ENCODE measurements around the gene WNT2B.
A peak's percentile ranks its signal among the peaks of the same experiment; 100 is the strongest.

Gene WNT2B

GRCh38 chr1:112549590-112549989 lies 40.8 kb downstream of the WNT2B start:
- H3K4me3 Mint-ChIP-seq: no peak overlapping the region
- H3K36me3 Mint-ChIP-seq (ENCODE audit: low read depth): peaks cover 10% of the 10 kb centered on the region
- no peaks in the 10 kb centered on the region for H3K27me3 Mint-ChIP-seq

DNA sequence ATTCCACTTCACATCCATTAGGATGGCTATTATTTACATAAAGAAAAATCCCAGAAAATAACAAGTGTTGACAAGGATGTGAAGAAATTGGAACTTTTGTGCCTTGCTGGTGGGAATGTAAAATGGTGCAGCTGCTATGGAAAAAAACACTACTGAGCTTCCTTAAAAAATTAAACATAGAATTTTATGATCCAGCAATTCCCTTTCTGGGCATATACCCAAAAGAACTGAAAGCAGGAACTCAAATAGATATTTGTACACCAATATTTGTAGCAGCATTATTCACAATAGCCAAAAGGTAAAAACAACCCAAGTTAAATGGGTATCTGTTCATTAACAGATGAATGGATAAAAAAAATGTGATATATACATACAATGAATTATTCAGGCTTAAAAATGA lies 45.6 kb downstream of the WNT2B start:
- H3K27ac Mint-ChIP-seq: no peak overlapping the region
- H3K4me1 Mint-ChIP-seq (ENCODE audit: low read depth): peaks cover 4% of the 10 kb centered on the region
- no peaks in the 10 kb centered on the region for H3K27me3 Mint-ChIP-seq
- H3K36me3 Mint-ChIP-seq (ENCODE audit: low read depth): peaks cover 16% of the 10 kb centered on the region
- H3K4me3 Mint-ChIP-seq: no peak overlapping the region
- no peak for DNase-seq
- no peaks in the 10 kb centered on the region for H3K9me3 Mint-ChIP-seq

More at GRCh38 chr1:112549590-112549989, 40.8 kb downstream of the WNT2B start:
- Mint-ChIP-seq H3K9me3 (no peaks in the 10 kb centered on the region), H3K4me1 (ENCODE audit: low read depth) (no peaks in the 10 kb centered on the region), H3K27ac (no peak overlapping the region)
- DNase-seq: no peak

DNA sequence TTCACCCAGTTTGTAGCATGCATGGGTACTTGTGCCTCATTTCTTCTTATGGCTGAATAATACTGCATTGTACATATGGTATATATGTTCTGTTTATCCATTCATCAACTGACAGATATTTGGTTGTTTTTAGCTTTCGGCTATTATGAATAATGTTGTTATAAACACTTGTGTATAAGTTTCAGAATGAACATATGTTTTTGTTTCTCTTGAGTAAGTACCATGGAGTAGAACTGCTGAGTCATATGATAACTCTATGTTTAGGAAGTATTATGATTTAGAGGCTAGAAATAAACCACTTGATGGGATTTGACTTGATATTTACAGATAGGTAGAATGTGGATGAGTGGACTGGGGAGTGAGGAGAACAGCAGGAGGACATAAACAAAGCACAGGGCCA lies 48.6 kb downstream of the WNT2B start:
- Mint-ChIP-seq H3K4me3 (no peak overlapping the region), H3K9me3 (no peaks in the 10 kb centered on the region), H3K27me3 (no peaks in the 10 kb centered on the region), H3K4me1 (ENCODE audit: low read depth) (peaks cover 4% of the 10 kb centered on the region), H3K36me3 (ENCODE audit: low read depth) (peaks cover 13% of the 10 kb centered on the region), H3K27ac (peak overlapping the region; percentile 1)
- no peak for DNase-seq

GRCh38 chr1:112558634-112559033 lies 49.9 kb downstream of the WNT2B start:
- no peaks in the 10 kb centered on the region for H3K27me3 Mint-ChIP-seq
- no peak for DNase-seq
- H3K27ac Mint-ChIP-seq: no peak overlapping the region

DNA sequence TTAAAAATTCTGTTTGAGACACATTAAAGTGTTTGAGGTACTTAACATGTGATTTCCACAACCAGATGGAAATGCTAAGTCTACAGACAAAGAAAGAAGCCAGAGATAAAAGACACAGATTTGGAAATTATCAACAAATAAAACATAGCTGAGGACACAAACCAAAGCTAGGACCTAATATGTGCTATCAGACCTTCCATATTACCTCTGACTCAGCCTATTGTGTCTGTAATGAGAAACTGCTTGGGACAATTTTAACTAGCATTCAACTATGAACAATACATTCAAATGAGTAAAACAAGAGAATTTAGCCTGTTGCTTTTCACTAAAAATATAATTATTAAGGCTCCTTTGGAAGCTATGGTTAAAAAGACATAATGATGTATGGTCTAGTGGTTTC lies 54.6 kb downstream of the WNT2B start:
- H3K27me3 Mint-ChIP-seq: no peaks in the 10 kb centered on the region
- no peaks in the 10 kb centered on the region for H3K9me3 Mint-ChIP-seq
- H3K27ac Mint-ChIP-seq: no peak overlapping the region
- H3K4me1 Mint-ChIP-seq (ENCODE audit: low read depth): no peaks in the 10 kb centered on the region
- no peak overlapping the region for H3K4me3 Mint-ChIP-seq
- peaks cover 10% of the 10 kb centered on the region for H3K36me3 Mint-ChIP-seq (ENCODE audit: low read depth)
- no peak for DNase-seq

More at GRCh38 chr1:112558634-112559033, 49.9 kb downstream of the WNT2B start:
- H3K9me3 Mint-ChIP-seq: no peaks in the 10 kb centered on the region
- H3K4me3 Mint-ChIP-seq: no peak overlapping the region
- peaks cover 4% of the 10 kb centered on the region for H3K4me1 Mint-ChIP-seq (ENCODE audit: low read depth)
- H3K36me3 Mint-ChIP-seq (ENCODE audit: low read depth): peaks cover 13% of the 10 kb centered on the region

GRCh38 chr1:112564081-112564480 lies 55.3 kb downstream of the WNT2B start:
- Mint-ChIP-seq H3K9me3 (no peaks in the 10 kb centered on the region), H3K27ac (no peak overlapping the region), H3K4me3 (no peak overlapping the region), H3K4me1 (ENCODE audit: low read depth) (no peaks in the 10 kb centered on the region), H3K27me3 (no peaks in the 10 kb centered on the region), H3K36me3 (ENCODE audit: low read depth) (peaks cover 12% of the 10 kb centered on the region)
- DNase-seq: no peak

GRCh38 chr1:112565800-112566199 lies 57.0 kb downstream of the WNT2B start:
- no peaks in the 10 kb centered on the region for H3K9me3 Mint-ChIP-seq
- no peak overlapping the region for H3K27ac Mint-ChIP-seq
- H3K4me1 Mint-ChIP-seq (ENCODE audit: low read depth): no peaks in the 10 kb centered on the region
- H3K27me3 Mint-ChIP-seq: no peaks in the 10 kb centered on the region
- H3K4me3 Mint-ChIP-seq: no peak overlapping the region
- peaks cover 15% of the 10 kb centered on the region for H3K36me3 Mint-ChIP-seq (ENCODE audit: low read depth)
- no peak for DNase-seq

DNA sequence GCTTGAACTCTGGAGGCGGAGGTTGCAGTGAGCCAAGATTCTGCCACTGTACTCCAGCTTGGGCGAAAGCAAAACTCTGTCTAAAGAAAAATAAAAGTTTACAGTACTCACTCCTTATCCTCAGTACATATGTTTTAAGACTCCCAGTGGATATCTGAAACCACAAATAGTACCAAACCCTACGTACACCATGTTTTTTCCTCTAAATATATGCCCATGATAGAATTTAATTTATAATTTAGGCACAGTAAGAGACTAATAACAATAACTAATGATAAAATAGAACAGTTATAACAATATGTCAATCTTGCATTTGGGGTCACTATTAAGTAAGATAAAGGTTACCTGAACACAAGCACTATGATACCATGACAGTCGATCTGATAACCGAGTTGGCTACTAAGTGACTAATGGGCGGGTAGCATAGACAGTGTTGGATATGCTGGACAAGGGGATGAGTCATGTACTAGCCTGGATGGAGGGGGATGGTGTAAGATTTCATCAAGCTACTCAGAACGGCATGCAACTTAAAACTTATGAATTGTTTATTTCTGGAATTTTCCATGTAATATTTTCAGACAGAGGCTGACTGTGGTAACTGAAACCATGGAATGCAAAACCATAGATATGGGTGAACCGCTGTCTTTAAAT lies 66.5 kb downstream of the WNT2B start:
- Mint-ChIP-seq H3K27me3 (no peaks in the 10 kb centered on the region), H3K4me3 (no peak overlapping the region), H3K9me3 (no peaks in the 10 kb centered on the region), H3K27ac (no peak overlapping the region), H3K36me3 (ENCODE audit: low read depth) (peaks cover 53% of the 10 kb centered on the region), H3K4me1 (ENCODE audit: low read depth) (no peaks in the 10 kb centered on the region)
- DNase-seq: no peak

DNA sequence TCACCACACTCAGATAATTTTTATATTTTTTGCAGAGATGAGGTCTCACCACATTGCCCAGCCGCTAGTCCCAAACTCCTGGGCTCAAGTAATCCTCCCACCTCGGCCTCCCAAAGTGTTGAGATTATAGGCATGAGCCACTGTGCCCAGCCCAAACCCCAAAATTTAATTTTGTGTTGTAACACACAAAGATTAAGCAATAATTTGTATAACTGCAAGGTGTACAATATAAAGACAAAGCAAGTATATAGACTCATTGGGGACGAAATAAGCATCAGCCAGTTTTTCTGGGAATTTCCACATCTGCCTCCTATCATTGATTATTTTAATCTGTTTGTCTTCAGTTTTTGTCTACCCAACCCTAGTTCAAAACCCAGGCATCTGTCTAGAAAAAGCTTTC lies 67.5 kb downstream of the WNT2B start:
- H3K4me3 Mint-ChIP-seq: no peak overlapping the region
- no peaks in the 10 kb centered on the region for H3K9me3 Mint-ChIP-seq

More for the DNA sequence above, 67.5 kb downstream of the WNT2B start:
- no peak overlapping the region for H3K27ac Mint-ChIP-seq
- H3K36me3 Mint-ChIP-seq (ENCODE audit: low read depth): peaks cover 52% of the 10 kb centered on the region
- no peak for DNase-seq
- H3K4me1 Mint-ChIP-seq (ENCODE audit: low read depth): no peaks in the 10 kb centered on the region
- H3K27me3 Mint-ChIP-seq: no peaks in the 10 kb centered on the region
